HG03439 (cell line): ENCODE results near the gene FTO.

ENCODE experiments used
- ATAC-seq: cut with Tn5 transposase; IDR thresholded peaks from one replicate; pipeline ENCODE4 v1.9.1; 2021; ENCODE audit warnings: mild to moderate bottlenecking, moderate library complexity; ENCODE audit not compliant: unreplicated experiment

The FTO gene

DNA sequence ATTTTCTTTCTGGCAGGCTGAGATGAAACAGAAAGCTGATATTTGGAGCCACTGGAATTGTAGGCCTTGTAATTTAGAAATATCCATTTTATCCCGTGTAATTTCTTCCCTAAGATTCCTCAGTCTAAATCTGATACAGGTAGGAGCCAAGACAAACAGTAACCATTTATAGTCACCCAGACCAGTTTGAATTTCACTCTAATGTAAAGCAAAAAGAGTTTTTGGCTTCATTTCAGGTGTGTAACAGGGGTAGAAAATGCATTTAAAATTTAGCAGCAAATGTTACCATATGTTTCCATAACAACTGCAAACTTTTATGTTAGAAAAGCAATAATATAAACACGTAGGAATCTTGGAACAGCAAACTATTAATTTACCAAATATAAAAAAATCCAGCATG, 249.4 kb downstream of the FTO start:
- ATAC-seq = no peak

DNA sequence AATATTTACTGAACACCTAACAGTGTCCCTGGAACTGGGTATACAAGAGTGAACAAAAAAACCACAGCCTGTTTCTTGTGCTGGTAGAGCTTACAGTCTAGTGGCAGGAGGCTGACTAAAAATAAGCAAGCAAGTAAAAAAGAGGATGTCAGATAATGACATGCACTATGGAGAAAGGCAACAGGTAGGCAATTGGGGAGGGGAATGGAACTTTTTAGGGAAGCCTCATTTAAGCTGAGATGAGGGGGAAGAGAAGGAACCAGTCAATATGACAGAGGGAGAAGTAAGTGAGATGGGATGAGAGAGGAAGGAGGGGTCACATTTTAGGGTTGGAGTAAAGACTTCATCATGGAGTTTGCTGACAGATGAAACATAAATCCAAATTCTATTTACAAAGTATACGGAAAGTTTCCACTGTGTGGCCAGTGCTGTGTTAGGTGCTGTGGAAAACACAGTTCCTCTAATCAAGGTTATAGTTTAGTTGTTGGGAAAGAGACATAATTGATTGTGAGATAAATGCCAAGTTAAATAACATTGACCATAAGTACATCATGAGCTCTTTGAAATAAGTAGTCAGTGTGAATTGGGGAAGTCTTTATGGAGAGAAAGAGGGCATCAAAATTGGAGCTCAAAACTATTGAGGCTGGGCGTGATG, 251.4 kb downstream of the FTO start:
- ATAC-seq = no peak

DNA sequence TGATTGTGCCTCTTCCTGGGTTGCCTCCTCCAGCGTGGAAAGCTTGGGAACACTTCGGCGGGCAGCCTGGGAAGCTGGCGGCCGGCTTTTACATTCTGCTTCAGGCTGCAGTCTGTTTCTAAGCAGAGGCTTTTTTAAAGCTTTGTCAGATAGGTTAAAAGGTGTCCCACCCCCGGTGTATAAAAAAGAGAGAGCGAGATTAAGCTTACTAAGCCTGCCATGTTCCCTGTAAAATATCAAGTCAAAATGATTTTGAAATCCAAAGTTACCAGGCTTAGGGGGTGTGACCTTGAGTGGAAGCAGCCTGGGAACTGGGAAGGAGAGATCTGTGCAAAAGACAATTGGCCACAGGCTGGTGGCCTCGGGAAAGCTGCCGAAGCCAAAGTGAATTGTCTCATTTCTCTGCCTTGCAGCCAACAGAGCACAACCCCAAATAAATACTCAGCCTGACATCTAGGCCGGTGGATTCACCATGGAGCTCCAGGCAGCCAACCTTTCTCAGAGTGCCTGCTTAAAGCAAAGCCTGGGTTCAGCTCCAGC, 254.5 kb downstream of the FTO start:
- no peak for ATAC-seq

DNA sequence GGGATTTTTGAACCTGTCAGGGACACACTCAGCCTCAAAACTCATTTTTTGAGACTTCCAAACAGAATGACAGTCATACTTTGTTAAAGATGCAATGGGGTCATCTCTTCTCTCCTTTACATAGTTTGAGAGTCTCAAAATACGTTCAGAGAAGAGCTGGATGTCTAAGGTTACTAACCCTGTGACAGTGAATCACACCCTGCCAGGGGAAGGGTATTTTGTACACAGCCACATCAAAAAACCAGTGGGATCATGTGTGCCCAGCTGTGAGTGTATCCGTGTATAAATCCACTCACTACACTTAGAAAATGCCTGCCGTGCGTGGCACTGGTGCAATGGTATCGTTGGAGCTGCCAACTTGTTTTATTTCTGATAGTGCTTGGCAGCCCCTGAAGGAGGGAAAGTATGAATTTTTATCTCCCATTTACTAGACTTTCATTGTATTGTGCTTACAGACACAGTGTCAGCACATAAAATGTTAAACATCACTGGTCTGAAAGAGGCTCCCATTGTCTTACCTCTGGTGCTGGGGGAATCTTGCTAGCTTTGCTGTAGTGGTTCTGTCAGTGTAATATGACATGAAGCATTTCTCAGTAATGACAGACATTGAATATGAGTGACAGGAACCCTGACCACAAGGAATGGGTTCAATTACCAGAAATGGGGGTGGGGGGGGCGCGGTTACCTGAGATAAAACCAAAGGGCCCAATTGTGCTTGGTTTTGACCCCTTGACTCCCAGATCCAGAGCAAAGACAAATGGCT, 256.3 kb downstream of the FTO start:
- no peak for ATAC-seq

DNA sequence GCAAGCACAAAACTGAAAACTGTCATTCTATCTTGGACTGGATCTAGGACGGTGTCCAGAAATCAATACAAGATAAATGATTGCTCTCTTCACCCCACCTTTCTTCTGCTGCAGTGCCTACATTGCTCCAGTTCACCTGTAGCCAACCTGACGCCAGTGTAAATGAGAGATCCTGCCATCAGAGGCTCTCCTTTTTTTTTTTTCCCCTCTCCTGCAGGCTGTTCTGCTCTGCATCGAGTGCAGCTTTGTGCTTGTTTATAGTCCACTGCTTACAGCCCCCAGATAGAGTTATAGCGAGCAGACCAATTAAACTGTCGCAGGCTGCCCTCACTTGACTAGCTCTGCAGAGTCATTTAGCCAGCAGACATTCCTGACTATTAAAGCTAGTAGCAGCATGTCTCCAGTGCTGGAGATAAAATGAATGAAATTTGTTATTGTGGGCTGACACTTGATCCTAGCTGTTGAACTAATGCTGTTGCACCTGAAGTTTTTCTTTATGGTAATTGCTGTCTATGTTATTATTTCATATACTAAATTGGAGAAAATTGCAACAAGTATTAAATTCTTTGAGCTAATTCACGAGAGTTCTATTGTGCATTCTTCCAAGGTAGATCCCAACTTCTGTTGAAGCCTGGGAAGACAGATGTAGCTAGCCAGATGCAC, 257.1 kb downstream of the FTO start:
- ATAC-seq = no peak

DNA sequence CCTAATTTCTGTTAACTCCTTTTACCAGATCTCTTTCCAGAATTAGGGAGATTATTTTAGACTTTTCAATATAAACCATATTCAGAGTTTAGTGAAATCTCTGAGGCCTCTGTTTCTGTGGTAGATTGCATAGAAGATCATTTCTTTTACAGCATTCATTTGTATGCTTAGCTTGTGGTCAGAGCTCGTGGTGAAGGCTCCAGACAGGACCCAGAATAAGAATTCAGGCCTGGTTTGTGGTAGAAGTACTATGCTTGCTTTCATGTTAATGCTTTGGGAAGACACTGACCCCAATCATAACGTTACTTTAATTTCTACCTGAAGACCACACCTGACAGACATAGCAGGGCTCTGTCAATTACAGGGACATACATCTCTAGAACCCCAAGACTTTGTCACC, 258.1 kb downstream of the FTO start:
- ATAC-seq = no peak

DNA sequence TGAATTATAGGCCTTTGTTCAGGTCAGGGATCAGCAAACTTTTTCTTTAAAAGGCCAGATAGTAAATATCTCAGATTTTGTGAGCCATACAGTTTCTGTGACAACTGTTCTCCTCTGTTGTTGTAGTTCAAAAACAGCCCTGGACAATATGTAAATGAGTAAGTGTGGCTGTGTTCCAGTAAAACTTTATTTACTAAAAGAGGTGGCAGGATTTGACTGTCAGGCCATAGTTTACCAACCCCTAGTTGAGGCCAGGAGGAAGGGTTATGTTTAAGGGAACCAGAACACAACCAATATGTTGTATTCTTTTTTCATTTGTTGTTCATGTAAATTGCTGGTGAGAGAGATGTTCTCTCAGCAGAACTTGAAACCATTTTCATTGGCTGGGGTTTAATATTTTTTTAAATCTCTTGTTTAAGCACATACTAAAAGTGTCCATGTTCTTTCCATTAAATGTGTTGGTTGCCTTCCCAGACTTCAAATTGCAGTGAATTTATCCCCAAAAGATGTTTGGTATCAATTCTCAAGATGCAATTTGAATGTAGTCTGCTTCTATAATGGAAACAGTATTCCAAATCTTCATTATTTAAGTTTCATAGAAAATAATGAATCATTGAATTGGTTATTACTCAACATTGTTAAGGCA, 260.3 kb downstream of the FTO start:
- ATAC-seq = no peak

DNA sequence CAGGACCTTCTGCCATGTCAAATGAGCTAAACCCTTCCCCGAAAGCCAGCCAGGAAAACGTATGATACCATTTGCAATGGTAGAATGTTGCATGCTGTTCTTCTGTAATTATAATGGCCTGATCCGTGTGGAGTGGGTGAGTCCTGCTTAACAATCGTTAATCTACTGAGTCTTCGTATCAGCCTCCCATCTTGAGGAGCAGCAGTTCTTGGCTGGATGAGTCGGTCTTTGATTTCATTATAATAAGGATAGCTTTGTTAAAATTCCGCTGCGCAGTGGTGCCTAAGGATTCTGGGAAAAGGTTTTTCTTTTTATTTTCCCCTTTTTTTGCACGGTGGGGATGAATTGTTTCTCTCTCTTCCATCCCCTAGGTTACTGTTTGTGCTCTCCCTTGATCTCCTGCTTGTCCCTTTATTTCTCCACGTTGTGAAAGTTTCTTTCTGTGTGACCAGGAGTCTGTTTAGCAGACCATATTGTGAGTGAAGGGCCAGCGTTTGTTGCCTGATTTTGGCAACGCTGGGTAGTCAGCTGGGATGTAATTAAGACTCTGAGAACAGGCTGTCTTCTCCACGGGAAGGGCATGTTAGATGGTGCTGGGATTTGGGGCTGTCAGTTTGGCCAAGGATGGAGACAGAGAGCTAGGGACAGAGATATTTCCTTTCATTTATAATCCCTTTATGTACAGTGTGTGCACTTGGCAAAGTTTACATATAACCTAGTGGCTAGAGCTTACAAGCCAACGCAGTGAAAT, 263.0 kb downstream of the FTO start:
- ATAC-seq = no peak

DNA sequence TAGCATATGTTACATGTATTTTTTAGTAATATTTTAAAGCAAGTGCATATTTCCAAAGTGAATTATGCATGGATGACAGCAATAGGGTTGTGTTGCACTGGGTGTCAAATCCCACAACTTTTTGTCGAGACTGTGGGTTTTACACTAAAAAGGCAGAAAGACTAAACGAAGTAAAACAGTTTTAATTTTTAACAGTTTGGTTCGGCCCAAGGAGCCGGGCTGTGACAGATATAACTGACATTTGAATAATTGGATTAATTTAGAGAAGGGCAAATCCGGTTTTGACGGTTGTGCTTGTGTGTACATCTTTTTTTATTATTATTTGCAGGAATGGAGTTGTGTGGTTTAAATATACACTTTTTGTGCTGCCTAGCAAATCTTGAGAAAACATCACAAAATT, 263.6 kb downstream of the FTO start:
- no peak for ATAC-seq

DNA sequence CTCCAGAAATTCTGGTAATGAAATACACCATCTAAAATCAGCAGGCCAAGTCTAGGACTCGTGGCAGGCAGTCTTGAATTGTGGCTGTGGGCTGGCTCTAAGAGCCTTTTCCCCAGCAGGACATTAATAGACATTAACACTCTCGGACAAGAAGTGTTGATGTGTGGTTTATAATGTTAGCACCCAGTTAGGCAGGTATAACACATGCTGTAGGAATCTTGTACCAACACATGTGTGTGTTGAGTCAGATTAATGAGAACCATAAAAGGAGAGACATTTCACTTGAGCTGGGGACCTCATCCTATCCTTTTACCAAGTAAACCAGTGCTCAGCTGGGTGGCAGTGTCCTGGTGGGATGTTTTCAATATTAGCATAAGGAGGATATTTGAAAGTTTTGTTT, 264.5 kb downstream of the FTO start:
- ATAC-seq = no peak

DNA sequence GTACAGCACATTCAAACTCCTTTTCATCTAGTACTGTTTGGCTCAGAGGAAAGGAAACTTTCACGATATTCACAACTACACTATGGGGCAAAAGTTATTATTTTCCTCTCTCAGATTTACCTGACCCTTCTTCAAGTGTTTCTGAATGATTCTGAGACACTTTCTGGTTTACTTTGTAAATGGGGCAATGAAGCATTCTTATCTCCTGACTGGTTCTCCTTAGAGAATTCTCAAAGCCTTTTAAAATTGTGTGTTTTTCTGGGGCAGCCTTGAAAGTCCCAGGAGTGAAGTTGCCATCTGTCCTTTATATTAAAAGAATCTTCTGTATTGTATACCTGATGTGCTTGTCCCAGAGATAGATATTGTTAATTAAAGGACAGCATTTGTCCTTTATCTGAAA, 264.9 kb downstream of the FTO start:
- ATAC-seq = no peak

DNA sequence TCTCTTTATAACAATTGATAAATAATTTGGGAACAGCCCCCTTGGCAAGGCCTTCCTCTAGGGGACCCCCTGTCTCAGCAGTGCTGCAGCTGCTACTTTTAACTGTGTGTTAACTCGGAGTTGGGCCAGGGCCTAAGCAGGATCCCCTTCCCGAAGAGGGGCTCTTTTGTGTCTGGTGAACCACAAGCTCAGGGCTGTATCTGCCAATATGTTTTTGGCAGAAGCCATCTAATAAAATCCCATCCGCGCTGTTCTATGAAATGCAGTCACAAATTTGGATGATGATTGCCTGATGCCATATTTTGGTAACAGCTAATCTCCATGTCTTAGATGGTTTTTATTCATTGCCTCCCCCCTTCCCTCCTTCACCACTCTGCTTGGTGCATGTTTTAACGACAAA, 267.7 kb downstream of the FTO start:
- ATAC-seq = no peak

DNA sequence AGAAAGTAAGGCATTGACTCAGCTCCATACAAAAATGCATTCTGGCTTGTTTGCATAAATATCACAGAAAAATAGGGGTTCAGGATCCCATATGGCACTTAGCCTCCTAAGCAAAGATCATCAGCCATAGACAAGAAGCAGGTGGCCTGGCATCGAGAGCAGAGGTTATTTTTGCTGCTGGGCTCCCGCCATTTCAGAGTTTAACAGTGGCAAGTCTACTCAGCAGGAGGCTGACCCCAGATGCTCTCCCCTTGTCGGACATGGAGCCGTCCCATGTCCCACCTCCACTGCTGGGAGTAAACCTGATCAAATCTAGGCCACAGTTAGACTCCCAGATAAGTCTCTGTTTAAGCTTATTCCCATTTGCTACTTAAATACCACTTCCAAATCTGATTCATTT, 269.1 kb downstream of the FTO start:
- ATAC-seq = no peak

DNA sequence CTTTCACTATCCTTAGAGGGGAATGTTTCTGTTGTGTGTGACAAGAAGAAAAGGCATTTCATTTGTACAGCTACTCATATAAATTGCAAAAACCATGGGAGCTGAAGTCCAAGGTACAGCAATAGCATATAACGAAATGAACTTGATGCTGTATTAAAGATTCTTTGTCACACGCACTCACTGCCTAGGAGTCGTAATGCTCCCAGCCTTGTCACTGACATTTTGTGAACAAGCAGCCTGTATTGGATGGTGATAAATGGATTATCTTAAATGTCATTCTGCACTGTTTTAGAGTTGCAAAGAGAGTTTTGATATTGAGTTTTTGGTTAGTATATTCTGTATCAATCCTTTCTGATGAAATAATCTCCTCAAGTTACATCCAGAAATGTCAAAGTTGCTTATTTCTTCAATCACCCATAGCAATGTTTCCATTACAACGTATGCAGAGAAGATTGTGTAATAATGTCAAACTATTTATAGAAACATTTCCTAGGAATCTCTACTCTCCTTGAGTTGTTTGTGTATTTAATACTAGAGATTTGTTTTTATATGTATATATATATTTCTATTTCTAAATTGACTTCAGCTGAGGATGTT, 270.6 kb downstream of the FTO start:
- ATAC-seq = no peak

DNA sequence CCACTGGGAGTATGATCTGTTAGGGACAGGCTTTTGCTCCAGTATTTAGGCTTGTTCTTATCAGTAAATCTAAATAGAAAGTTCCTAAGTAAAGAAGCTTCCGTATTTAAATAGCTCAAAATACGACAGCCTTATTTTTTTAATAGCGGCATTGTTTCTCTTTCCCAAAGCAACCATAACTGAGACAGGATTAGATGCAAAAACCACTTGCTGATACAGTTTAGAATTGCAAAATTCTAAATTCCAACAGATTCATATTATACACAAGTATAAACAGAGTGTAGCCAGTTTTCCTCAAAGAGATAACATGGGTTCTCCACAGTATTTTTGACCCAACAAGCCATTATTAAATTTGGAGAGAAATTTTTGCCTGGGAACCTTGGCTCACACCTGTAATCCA, 276.7 kb downstream of the FTO start:
- no peak for ATAC-seq

DNA sequence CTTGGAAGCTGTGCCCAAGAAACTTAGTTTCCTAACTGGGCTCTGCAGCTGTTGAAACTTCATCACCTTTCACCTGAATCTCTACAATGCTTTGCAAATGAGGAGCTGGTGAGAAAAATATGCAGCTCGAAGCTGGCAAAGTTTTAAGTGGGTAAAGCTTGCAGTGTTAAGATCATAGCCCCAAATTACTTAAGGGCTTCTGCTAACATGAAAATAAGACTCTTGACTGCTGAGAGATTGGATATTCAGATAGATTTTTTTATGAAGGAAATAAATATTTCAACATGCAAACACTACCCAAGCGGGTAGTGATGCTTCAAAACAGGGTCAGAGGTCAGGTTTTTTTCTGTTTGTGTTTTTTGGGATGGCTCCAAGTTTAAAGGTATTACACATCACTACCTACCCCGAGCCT, 278.7 kb downstream of the FTO start:
- ATAC-seq = no peak

DNA sequence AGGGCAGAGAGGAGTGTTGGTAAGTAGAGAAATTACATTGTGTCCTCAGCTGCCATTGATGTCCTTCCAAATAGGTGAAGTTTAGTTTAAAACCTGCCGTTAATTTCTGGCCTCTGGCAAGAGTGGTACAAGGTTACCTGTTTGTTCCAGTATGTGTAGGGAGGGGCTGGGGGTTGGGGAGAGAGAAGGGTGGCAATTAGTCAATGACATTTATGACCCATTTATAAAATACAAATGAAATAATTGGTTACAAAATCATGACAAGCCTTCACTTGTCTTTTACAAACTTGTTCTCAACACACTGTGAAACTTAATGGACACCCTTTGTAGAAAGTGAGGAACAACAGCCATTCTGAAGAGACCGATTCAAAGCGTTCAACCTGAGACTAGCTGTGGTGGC, 281.0 kb downstream of the FTO start:
- ATAC-seq = no peak

DNA sequence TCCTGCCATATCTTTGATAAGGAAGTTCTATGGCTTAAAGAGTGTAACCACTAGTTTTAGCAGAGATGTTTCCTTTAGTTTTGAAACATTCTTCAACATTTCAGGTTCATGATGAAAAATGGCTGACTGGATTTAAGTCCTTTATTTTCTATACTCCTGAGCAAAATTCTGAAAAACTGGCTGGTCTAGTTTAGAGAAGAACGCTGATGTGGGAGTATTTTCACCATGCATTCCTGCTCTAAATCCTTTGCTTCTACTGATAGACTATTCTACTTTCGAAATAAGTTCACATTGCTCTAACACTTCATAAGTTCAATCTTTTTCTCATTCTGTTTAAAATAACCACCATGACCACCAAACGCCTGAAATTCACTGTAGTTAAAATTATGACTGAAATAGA, 281.9 kb downstream of the FTO start:
- no peak for ATAC-seq

DNA sequence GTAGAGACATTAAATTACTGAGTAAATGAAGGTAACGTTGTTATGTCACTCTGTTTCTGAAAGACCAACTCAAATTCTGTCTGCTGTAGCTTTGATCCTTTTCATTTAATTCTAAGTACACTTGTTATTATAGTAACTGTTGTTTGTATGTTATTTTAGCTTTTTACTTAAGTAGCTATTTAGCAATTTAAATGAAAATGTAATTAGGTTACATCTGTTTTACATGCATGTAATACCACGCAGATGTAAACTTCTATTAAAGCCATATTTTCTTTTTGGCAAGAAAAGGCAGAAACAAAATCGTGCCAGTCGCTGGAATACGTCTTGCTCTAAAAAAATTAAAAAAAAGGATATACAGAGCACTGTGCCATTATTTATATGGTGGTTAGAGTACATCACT, 282.8 kb downstream of the FTO start:
- no peak for ATAC-seq

DNA sequence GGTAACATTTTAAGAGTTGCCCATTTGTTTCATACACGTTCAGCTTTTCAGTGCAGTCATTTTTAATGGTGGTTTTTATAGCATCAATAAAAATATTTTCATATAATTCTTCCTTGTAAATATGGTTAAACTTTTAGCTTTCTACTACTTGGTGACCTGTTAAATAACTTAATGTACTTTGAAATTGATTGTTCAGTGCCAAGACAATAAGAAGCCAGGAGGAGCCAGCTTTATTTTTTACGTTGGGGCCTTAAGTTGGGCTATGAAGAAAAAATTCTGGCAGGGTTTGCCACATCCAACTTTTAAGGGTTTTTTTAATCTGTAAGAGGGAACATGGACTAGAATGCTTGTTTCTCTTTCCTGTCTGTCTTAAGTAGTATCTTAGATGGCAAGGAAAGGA, 284.2 kb downstream of the FTO start:
- ATAC-seq = no peak
